Right renal pelvis (tissue), 4 donors: Measurements from ENCODE around the gene GABARAP. TPM values are rescaled to one million over a fixed set of nuclear protein-coding genes. Genes with fewer than 3 reads are reported as not detected.
"Not testable (repeated sequence)": the region's sequence is repeated elsewhere in the genome, so short reads cannot be mapped to it uniquely, and the experiment has no call there.

Source experiments
- DNase-seq, 4 donors: peaks; one replicate each; pipeline ENCODE4 v3.0.0-alpha.2; 2013; ENCODE audit warnings: low read depth in 4 of 4, low spot score in 3 of 4, missing footprints in 1 of 4
- polyA plus RNA-seq, 4 donors: library from polyadenylated mRNA; unstranded; fragments of 120-200 nt; gene quantifications; one replicate each; pipeline ENCODE4 v1.2.1, GENCODE V29; 2013; ENCODE audit not compliant: insufficient read length in 4 of 4

GABARAP gene
- polyA plus RNA-seq, 4 donors = 389 to 496 (median 451) TPM

- no peak for DNase-seq
Measured at GRCh38 chr17:7261379-7262191, 19.3 kb upstream of the GABARAP start.

- DNase-seq = no peak
Measured at GRCh38 chr17:7260651-7261378, 18.6 kb upstream of the GABARAP start.

DNA sequence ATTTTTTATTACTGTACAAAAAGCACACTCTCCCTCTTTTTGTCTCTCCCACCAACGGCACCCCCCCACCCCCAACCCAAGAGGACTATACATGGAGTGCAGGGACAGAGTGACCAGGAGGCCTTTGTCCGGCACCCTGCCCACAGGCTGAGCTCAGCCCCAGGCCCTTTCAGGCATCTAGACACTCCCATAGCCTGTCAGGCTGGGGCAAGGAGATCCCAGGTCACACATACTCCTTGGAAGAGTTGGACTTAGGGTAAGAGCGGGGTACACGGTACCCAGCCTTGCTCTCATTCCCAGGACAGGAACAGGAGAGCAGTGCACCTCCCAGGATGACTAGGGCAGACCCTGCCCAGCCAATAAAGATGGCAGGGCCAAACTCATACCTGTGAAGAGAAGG lies 17.9 kb upstream of the GABARAP start:
- no peak for DNase-seq

- no peak for DNase-seq
Measured at GRCh38 chr17:7259555-7259889, 17.3 kb upstream of the GABARAP start.

DNA sequence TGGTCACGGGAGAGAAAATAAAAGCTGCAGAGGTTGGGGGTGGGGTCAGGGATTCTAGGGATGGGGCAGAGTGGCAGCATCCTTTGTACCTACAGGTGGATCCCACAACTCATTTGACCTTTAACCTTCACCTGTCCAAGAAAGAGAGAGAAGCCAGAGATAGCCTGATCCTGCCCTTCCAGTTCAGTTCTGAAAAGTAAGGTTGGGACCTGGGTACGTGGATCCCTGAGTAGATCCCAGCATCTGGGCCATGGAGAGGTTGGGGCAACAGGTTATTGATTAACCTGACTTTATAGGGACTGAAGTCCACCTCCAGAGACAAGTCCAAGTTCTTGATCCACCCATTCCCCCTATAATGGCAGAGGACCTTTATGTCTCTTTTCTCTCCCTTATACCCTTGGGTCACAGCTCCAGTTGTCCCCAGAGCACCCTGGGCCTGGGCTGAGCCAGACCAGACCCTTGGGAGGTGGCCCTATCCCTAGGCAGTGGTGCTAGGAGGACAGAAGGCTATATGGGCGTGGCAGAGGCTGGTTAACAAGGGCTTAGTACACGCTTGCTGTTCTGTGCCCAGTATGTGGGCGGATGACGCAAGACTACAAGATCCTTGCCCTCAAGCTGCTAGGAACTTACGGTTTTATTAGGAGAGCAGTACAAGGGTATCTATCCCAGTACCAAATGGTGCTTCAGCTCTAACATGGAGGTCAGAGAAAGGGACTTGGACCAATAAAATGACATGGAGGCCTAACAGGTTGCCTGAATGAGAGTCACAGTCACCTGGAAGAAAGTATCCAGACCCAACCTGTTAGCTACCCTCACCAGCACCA lies 16.7 kb upstream of the GABARAP start:
- no peak for DNase-seq

GRCh38 chr17:7256766-7257456 lies 14.7 kb upstream of the GABARAP start:
- DNase-seq = no peak

DNA sequence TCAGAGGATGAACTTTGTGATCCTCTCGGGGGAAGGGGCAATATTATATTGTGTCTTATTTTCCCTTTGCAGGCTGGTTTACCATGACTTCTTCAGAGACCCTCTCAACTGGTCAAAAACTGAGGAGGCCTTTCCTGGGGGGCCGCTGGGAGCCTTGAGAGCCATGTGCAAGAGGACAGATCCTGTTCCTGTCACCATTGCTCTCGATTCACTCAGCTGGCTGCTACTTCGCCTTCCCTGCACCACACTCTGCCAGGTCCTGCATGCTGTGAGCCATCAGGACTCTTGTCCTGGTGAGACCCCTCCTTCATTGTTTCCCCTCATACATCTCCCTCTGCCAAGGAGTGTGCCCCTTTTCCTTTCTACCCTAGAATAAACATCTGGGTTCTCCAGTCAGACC lies 12.3 kb upstream of the GABARAP start:
- no peak for DNase-seq

GRCh38 chr17:7253082-7253481 lies 10.8 kb upstream of the GABARAP start:
- DNase-seq = no peak

GRCh38 chr17:7252176-7253043 lies 10.2 kb upstream of the GABARAP start, which contains the start of gene ELP5:
TSS of gene ELP5 (plus strand) at chr17:7252215. CDS start at chr17:7252551, 336 bp downstream.
- peak in 3 of 4 donors; percentile 87 to 90 (median 88) for DNase-seq

GRCh38 chr17:7251661-7252175 lies 9.5 kb upstream of the GABARAP start, which contains the start of gene CTDNEP1:
TSS of gene CTDNEP1 (minus strand) at chr17:7251734. CDS start at chr17:7251296, 438 bp downstream.
- peak; percentile 98 to 100 (median 100) for DNase-seq

DNA sequence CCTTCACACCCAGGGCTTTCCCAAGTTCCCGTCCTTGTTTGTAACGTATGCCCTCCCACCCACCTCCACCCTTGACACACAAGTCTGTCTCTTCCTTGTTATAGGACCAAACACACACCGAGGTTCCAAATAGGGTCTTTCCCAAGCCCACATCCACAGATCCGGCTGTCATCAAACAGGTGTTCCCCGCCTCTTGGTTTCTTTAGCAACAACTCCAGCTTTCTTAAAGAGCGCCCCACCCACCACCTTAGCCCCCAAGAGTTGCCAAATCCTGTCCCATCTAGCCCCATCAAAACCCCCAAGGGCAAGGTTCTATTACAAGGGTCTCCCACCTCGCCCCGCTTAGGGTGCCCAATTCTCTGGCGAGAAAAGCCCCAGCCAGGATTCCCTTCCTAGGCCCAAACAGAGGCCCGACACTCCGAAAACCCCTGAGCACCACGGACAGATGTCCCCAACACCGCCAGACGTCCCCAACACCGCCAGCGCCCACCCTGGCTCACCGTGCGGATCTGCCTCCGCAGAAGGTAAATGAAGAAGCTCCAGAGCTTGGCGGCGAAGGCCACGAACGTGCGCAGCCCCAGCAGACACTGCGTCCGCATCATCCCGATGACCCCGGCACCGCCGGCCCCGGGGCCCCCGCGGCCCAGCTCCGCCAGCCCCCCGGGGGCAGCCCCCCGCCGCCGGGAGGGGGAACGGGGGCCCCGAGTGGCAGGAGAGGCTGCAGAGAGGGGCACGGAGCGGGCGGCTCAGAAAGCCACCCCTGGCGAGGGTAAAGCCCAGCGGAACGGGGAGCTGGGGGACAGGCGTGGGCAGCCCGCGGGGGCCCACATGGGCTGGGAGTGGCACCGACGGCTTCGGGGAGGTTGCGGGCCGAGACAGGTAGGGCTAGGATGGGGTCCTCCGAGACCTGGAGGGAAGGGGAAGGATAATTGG lies 8.7 kb upstream of the GABARAP start:
- DNase-seq = no peak

DNA sequence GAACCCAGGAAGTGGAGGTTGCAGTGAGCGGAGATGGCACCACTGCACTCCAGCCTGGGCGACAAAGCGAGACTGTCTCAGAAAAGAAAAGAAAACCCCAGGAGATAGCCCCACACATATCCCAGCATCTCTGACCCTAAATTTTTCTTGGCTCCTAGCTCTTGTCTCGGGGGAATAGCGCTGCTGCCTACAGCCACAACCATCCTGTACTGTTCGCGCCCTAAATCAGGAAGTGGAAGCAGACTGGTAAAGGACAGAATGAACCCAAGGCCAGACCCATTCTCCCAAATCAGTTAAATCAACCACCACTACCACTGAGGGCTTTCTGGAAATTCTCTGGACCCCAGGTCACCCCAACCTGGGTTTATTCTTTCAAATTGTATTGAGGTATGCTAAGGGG lies 7.6 kb upstream of the GABARAP start:
- no peak for DNase-seq

- DNase-seq = no peak
Measured at GRCh38 chr17:7249214-7249613, 7.0 kb upstream of the GABARAP start.

GRCh38 chr17:7248796-7249195 lies 6.5 kb upstream of the GABARAP start:
- no peak for DNase-seq

DNA sequence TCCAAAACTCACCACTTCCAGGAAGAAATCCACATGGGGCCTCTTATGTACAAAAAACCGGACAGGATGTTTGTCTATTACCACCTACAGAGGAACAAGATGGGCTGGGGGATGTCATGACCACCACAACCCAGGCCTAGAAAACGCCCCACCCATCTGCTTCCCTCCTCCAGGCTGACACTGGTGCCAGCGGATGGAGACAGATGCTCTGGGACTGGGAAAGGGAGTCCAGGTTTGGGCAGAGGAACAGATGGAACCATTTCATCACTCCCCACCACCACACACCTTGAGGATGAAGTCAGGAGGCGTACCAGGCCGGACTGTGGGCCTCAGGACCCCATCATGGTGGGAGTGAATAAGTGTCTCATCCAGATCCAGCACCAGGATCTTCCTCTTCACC lies 4.5 kb upstream of the GABARAP start:
- no peak for DNase-seq

DNA sequence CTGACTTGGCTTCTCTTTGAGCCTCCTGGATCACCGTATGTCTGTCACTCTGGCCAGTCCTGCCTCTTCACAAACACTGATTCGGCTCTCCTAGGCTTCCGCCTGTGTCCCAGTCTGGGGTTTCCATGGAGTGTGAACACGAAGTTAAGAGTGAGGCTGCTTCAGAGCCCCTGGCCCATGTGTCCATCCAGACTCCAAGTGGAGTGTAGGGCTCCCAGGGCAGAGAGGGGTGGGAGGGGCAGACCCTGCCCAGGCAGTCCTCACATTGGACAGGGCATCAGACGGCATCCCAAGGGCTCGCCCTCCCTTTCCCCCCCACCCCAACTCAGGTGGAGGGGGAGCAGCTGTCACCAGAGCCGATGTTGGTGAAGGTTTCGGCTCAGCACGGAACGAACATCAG lies 1.6 kb upstream of the GABARAP start:
- DNase-seq = not testable (repeated sequence)

- DNase-seq = no peak
Measured at GRCh38 chr17:7243453-7243729, 1.1 kb upstream of the GABARAP start.

DNA sequence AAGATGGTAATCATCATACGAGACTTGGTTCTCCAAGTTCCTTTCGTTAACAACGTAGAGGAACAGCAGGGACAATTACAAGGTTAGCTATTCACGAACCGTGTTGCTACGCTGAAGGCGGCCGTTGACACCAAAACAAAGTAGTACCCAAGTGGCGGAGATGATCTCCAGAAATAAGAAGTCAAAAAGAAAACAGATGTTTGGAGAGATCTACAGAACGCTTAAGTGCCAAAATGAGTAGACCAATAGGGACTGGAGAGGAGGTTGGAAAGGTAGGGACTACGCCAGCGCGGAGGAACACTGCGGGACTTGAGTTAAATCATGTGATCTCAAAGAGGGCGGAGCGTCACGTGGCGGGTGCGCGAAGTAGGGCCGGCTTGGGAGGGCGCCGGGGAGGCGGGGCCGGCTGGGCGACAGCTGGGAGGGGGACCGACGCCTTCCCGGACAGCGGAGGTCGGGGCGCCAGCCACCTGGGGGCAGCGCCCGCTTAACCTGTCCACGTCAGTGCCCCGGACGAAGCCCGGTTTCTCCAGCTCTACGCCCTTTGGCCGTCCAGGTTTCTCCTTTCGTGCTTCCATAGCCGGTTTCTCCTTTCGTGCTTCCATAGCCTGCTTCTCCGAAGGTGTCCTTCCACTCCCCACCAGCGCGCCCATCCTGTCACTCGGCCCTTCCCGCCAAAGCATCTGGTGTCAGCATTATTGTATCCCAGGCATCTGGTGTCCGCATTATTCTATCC lies 636 bp upstream of the GABARAP start:
- DNase-seq = peak; percentile 94 to 97 (median 96)
